ENCODE data around the gene TGFBR3. TPM values are rescaled to one million over a fixed set of nuclear protein-coding genes. Genes with fewer than 3 reads are reported as not detected.

Gene TGFBR3
- total RNA-seq, 1 experiment from 2014 or later: 4.2 TPM

DNA sequence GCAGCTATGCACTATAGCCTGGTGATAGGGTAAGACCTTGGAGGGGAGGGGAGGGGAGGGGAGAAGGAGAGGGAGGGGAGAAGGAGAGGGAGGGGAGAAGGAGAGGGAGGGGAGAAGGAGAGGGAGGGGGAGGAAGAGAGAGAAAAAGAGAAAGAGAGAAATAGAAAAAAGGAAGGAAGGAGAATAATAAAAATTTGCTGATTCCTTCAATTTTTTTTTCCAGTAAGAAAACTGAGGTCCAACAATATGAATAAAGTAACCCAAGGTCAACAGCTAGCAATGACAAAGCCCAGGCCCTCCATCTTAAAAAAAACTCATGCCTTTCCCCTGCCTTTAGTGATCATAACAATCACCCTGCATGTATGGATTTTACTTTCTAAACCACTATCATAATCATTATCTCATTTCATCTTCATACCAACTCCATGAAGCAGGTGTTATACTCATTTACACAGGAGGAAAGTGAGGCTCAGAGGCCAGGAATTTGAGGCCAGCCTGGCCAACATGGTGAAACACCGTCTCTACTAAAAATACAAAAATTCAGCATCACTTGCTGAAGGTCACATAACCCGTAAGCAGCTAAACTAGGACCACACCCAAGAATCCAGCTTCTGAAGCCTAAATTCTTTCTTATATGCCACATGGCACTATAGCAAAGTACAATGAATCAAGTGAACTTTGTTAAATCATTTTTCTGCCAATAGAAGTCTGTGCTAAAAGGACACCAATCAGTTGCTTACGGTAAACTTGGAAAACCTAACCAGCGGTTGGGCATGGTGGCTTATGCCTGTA is 39.9 kb upstream of the TGFBR3 start:
- TF ChIP-seq, protein P1, sequence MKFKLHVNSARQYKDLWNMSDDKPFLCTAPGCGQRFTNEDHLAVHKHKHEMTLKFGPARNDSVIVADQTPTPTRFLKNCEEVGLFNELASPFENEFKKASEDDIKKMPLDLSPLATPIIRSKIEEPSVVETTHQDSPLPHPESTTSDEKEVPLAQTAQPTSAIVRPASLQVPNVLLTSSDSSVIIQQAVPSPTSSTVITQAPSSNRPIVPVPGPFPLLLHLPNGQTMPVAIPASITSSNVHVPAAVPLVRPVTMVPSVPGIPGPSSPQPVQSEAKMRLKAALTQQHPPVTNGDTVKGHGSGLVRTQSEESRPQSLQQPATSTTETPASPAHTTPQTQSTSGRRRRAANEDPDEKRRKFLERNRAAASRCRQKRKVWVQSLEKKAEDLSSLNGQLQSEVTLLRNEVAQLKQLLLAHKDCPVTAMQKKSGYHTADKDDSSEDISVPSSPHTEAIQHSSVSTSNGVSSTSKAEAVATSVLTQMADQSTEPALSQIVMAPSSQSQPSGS (CRISPR knock-in tag; IDR thresholded peaks at IDR 0.05; ENCODE audit: borderline replicate concordance, low read depth): no peak
- TF ChIP-seq JAZF1 (CRISPR knock-in tag; IDR thresholded peaks at IDR 0.05): no peak
- POLR2A ChIA-PET: no interaction called here
- peaks cover 8% of the 10 kb centered on the region; the same call in 1 of the 2 replicates for H3K9me3 Mint-ChIP-seq
- H3K4me3 Mint-ChIP-seq: no peak overlapping the region
- peaks cover 13% of the 10 kb centered on the region for H3K4me1 Mint-ChIP-seq
- ATAC-seq (no peak), DNase-seq (ENCODE audit: low spot score) (no peak)
- no peaks in the 10 kb centered on the region for H3K36me3 Mint-ChIP-seq
- H3K27ac Mint-ChIP-seq: no peak overlapping the region
- CTCF ChIA-PET: no interaction called here
- no peaks in the 10 kb centered on the region for H3K27me3 Mint-ChIP-seq (ENCODE audit: low read depth)

DNA sequence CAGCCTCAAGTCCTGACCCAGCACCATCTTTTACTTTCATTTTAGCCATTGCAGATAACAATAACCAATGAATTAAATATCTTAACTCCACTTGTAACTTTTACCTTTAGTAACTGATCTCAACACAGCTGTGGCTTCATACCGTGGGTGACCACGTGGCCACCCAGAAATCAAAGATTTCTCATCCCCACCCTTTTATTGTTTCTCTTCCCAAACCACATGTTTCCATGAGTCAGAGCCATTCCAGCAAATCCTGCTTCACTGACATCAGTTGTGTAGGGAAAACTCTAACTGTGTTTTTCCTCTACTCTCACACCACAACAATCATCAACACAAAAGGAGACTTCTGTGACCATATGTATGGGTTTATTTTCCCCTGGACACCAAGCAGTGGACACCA is 38.2 kb upstream of the TGFBR3 start:
- Mint-ChIP-seq H3K27ac (no peak overlapping the region), H3K36me3 (no peaks in the 10 kb centered on the region), H3K9me3 (peaks cover 8% of the 10 kb centered on the region; the same call in 1 of the 2 replicates), H3K4me3 (no peak overlapping the region), H3K4me1 (peaks cover 5% of the 10 kb centered on the region), H3K27me3 (ENCODE audit: low read depth) (no peaks in the 10 kb centered on the region)
- CTCF ChIA-PET: no interaction called here
- POLR2A ChIA-PET: no interaction called here
- TF ChIP-seq, protein P2, sequence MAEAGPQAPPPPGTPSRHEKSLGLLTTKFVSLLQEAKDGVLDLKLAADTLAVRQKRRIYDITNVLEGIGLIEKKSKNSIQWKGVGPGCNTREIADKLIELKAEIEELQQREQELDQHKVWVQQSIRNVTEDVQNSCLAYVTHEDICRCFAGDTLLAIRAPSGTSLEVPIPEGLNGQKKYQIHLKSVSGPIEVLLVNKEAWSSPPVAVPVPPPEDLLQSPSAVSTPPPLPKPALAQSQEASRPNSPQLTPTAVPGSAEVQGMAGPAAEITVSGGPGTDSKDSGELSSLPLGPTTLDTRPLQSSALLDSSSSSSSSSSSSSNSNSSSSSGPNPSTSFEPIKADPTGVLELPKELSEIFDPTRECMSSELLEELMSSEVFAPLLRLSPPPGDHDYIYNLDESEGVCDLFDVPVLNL (CRISPR knock-in tag; IDR thresholded peaks at IDR 0.05; ENCODE audit: borderline replicate concordance, low read depth): no peak
- TF ChIP-seq IRF2 (CRISPR knock-in tag; IDR thresholded peaks at IDR 0.05; ENCODE audit: borderline replicate concordance, low read depth): no peak
- TF ChIP-seq TP53 (CRISPR knock-in tag; IDR thresholded peaks at IDR 0.05): no peak
- TF ChIP-seq, protein P3, sequence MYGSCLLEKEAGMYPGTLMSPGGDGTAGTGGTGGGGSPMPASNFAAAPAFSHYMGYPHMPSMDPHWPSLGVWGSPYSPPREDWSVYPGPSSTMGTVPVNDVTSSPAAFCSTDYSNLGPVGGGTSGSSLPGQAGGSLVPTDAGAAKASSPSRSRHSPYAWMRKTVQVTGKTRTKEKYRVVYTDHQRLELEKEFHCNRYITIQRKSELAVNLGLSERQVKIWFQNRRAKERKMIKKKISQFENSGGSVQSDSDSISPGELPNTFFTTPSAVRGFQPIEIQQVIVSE (CRISPR knock-in tag; IDR thresholded peaks at IDR 0.05; ENCODE audit: borderline replicate concordance): no peak
- TF ChIP-seq, protein P4, sequence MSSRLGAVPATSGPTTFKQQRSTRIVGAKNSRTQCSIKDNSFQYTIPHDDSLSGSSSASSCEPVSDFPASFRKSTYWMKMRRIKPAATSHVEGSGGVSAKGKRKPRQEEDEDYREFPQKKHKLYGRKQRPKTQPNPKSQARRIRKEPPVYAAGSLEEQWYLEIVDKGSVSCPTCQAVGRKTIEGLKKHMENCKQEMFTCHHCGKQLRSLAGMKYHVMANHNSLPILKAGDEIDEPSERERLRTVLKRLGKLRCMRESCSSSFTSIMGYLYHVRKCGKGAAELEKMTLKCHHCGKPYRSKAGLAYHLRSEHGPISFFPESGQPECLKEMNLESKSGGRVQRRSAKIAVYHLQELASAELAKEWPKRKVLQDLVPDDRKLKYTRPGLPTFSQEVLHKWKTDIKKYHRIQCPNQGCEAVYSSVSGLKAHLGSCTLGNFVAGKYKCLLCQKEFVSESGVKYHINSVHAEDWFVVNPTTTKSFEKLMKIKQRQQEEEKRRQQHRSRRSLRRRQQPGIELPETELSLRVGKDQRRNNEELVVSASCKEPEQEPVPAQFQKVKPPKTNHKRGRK (CRISPR knock-in tag; IDR thresholded peaks at IDR 0.05; ENCODE audit: borderline replicate concordance): no peak
- TF ChIP-seq, protein P5, sequence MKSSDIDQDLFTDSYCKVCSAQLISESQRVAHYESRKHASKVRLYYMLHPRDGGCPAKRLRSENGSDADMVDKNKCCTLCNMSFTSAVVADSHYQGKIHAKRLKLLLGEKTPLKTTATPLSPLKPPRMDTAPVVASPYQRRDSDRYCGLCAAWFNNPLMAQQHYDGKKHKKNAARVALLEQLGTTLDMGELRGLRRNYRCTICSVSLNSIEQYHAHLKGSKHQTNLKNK (CRISPR knock-in tag; IDR thresholded peaks at IDR 0.05): no peak
- TF ChIP-seq, protein P6, sequence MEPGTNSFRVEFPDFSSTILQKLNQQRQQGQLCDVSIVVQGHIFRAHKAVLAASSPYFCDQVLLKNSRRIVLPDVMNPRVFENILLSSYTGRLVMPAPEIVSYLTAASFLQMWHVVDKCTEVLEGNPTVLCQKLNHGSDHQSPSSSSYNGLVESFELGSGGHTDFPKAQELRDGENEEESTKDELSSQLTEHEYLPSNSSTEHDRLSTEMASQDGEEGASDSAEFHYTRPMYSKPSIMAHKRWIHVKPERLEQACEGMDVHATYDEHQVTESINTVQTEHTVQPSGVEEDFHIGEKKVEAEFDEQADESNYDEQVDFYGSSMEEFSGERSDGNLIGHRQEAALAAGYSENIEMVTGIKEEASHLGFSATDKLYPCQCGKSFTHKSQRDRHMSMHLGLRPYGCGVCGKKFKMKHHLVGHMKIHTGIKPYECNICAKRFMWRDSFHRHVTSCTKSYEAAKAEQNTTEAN (CRISPR knock-in tag; IDR thresholded peaks at IDR 0.05): no peak
- TF ChIP-seq, protein P7, sequence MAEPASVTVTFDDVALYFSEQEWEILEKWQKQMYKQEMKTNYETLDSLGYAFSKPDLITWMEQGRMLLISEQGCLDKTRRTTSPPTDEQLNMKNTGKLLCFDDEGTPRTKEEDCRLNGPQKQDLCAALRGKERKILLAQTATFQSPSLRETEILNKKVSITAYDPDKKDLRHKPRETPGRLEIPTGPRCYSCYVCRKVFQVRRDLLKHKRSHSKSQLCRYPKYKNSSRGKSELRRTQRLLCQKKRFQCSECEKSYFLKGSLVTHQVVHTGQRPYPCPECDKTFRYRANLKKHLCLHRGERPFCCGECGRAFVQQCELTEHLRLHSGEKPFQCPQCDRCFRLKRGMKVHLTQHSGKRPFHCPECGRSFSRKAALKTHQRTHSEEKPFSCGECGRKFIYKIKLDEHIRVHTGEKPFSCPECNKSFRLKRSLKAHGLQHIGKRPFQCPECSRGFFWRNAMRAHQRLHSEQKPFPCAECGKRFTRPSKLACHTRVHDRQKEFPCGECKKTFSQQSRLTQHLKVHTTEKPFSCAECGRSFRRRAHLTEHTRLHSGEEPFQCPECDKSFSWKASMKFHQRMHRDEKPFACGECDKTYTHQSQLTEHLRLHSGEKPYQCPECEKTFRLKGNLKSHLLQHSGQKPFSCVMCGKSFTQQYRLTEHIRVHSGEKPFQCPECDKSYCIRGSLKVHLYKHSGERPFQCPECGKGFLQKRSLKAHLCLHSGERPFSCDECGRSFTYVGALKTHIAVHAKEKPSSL (CRISPR knock-in tag; conservative IDR thresholded peaks at IDR 0.05): no peak
- no peak for TF ChIP-seq SMAD3 (CRISPR knock-in tag; IDR thresholded peaks at IDR 0.05; ENCODE audit: borderline replicate concordance)
- TF ChIP-seq, protein P8, sequence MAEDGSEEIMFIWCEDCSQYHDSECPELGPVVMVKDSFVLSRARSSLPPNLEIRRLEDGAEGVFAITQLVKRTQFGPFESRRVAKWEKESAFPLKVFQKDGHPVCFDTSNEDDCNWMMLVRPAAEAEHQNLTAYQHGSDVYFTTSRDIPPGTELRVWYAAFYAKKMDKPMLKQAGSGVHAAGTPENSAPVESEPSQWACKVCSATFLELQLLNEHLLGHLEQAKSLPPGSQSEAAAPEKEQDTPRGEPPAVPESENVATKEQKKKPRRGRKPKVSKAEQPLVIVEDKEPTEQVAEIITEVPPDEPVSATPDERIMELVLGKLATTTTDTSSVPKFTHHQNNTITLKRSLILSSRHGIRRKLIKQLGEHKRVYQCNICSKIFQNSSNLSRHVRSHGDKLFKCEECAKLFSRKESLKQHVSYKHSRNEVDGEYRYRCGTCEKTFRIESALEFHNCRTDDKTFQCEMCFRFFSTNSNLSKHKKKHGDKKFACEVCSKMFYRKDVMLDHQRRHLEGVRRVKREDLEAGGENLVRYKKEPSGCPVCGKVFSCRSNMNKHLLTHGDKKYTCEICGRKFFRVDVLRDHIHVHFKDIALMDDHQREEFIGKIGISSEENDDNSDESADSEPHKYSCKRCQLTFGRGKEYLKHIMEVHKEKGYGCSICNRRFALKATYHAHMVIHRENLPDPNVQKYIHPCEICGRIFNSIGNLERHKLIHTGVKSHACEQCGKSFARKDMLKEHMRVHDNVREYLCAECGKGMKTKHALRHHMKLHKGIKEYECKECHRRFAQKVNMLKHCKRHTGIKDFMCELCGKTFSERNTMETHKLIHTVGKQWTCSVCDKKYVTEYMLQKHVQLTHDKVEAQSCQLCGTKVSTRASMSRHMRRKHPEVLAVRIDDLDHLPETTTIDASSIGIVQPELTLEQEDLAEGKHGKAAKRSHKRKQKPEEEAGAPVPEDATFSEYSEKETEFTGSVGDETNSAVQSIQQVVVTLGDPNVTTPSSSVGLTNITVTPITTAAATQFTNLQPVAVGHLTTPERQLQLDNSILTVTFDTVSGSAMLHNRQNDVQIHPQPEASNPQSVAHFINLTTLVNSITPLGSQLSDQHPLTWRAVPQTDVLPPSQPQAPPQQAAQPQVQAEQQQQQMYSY (CRISPR knock-in tag; IDR thresholded peaks at IDR 0.05): no peak
- no peak for TF ChIP-seq EMX1 (CRISPR knock-in tag; IDR thresholded peaks at IDR 0.05)
- TF ChIP-seq, protein P9, sequence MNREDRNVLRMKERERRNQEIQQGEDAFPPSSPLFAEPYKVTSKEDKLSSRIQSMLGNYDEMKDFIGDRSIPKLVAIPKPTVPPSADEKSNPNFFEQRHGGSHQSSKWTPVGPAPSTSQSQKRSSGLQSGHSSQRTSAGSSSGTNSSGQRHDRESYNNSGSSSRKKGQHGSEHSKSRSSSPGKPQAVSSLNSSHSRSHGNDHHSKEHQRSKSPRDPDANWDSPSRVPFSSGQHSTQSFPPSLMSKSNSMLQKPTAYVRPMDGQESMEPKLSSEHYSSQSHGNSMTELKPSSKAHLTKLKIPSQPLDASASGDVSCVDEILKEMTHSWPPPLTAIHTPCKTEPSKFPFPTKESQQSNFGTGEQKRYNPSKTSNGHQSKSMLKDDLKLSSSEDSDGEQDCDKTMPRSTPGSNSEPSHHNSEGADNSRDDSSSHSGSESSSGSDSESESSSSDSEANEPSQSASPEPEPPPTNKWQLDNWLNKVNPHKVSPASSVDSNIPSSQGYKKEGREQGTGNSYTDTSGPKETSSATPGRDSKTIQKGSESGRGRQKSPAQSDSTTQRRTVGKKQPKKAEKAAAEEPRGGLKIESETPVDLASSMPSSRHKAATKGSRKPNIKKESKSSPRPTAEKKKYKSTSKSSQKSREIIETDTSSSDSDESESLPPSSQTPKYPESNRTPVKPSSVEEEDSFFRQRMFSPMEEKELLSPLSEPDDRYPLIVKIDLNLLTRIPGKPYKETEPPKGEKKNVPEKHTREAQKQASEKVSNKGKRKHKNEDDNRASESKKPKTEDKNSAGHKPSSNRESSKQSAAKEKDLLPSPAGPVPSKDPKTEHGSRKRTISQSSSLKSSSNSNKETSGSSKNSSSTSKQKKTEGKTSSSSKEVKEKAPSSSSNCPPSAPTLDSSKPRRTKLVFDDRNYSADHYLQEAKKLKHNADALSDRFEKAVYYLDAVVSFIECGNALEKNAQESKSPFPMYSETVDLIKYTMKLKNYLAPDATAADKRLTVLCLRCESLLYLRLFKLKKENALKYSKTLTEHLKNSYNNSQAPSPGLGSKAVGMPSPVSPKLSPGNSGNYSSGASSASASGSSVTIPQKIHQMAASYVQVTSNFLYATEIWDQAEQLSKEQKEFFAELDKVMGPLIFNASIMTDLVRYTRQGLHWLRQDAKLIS (CRISPR knock-in tag; IDR thresholded peaks at IDR 0.05; ENCODE audit: borderline replicate concordance): no peak
- no peak for TF ChIP-seq ESRRA (CRISPR knock-in tag; IDR thresholded peaks at IDR 0.05; ENCODE audit: borderline replicate concordance)
- no peak for TF ChIP-seq KAT7 (CRISPR knock-in tag; IDR thresholded peaks at IDR 0.05; ENCODE audit: borderline replicate concordance)
- ATAC-seq (no peak), DNase-seq (ENCODE audit: low spot score) (no peak)
